Gastrocnemius medialis (tissue), 4 donors: ENCODE measurements around the gene SORBS1. TPM values are rescaled to one million over a fixed set of nuclear protein-coding genes. Genes with fewer than 3 reads are reported as not detected.

ENCODE experiments used
- ATAC-seq, 2 donors: fragments of 150-250 bp; one replicate each; pipeline ENCODE4 v1.9.1; 2016
- DNase-seq, 2 donors: peaks; one replicate each; pipeline ENCODE4 v3.0.0-alpha.2; 2019
- H3K27ac ChIP-seq, 4 donors: fragments of 200-600 bp; sonication (generic); 1 replicate in 1 of 4; 2 replicates in 3 of 4; pipeline ENCODE4 v1.5.1; 2016 to 2018; ENCODE audit warnings: mild to moderate bottlenecking in 2 of 4, moderate library complexity in 1 of 4
- H3K27me3 ChIP-seq, 3 donors: fragments of 200-600 bp; sonication (generic) in 2 of 3; 1 replicate in 1 of 3; 2 replicates in 2 of 3; pipeline versions ENCODE4 v1.5.1 to v1.6.0; 2016 to 2019; ENCODE audit warnings: mild to moderate bottlenecking in 1 of 3, moderate library complexity in 1 of 3
- H3K36me3 ChIP-seq, 2 donors: fragments of 200-600 bp; sonication (generic) in 1 of 2; one replicate each; pipeline ENCODE4 v1.5.1; 2017 to 2018
- H3K4me1 ChIP-seq, 2 donors: fragments of 200-600 bp; sonication (generic) in 1 of 2; one replicate each; pipeline ENCODE4 v1.5.1; 2016 to 2017; ENCODE audit warnings: mild to moderate bottlenecking in 2 of 2
- H3K4me3 ChIP-seq, 4 donors: fragments of 200-600 bp; sonication (generic) in 3 of 4; 1 replicate in 1 of 4; 2 replicates in 3 of 4; pipeline ENCODE4 v1.5.1; 2016 to 2019; ENCODE audit warnings: mild to moderate bottlenecking in 2 of 4
- H3K9me3 ChIP-seq, 3 donors: fragments of 200-600 bp; sonication (generic) in 2 of 3; 1 replicate in 1 of 3; 2 replicates in 2 of 3; pipeline ENCODE4 v1.5.1; 2016 to 2019
- CTCF ChIP-seq, 5 experiments: fragments of 450-650 bp in 3 of 5; fragments of 200-600 bp in 2 of 5; sonication (generic) in 2 of 5; IDR thresholded peaks in 4 of 5; conservative IDR thresholded peaks in 1 of 5; 1 replicate in 4 of 5; 2 replicates in 1 of 5; pipeline ENCODE4 v1.5.1; 2016 to 2019; ENCODE audit warnings: antibody characterized with exemption in 5 of 5, mild to moderate bottlenecking in 3 of 5, moderate library complexity in 3 of 5
- POLR2A ChIP-seq, 2 donors: fragments of 450-650 bp; IDR thresholded peaks; one replicate each; pipeline ENCODE4 v1.6.1; 2017; ENCODE audit warnings: antibody characterized with exemption in 2 of 2, mild to moderate bottlenecking in 2 of 2, moderate library complexity in 2 of 2
- in situ Hi-C, 4 donors: fragments of 200-750 bp; cut with MboI; loops; one replicate each; pipeline versions ENCODE4 v1.15.0 to v1.8.0; 2017; ENCODE audit warnings: low sequenced_read_pairs in 4 of 4
- intact Hi-C: fragments of 100-400 bp; cut with DNase I; formaldehyde crosslinking; loops from one replicate; pipeline ENCODE4 v1.15.1; 2023; ENCODE audit warnings: low total_unique reads
- total RNA-seq, 4 donors: library from RNA; depleted of rRNA; stranded (reverse); fragments of >200 nt; gene quantifications; one replicate each; pipeline versions ENCODE4 v1.1.0 to v1.2.3, GENCODE V29; 2016

The SORBS1 gene
- total RNA-seq, 4 donors from 2014 or later, result 146 to 331 (median 186) TPM

- in situ Hi-C loops, result no loop called here
- DNase-seq (no peak), ATAC-seq (no peak)
- peak overlapping the region; percentile 0 to 40 (median 25) for H3K27ac ChIP-seq
- TF ChIP-seq CTCF (IDR thresholded peaks at IDR 0.05 in 4 of 5, conservative IDR thresholded peaks at IDR 0.05 in 1 of 5) (no peak), POLR2A (IDR thresholded peaks at IDR 0.05) (no peak)
- no peak overlapping the region for H3K4me3 ChIP-seq
- H3K9me3 ChIP-seq, result no peaks in the 10 kb centered on the region
- H3K4me1 ChIP-seq, result peaks cover 26 to 51% of the 10 kb centered on the region in 2 donors
- H3K36me3 ChIP-seq, result no peaks in the 10 kb centered on the region
- no peaks in the 10 kb centered on the region for H3K27me3 ChIP-seq
- intact Hi-C loops, result no loop called here
These were observed 104.7 kb downstream of the SORBS1 start for GRCh38 chr10:95456516-95456915.

GRCh38 chr10:95454940-95455339 lies 106.2 kb downstream of the SORBS1 start:
- Histone ChIP-seq H3K27ac (no peak overlapping the region), H3K27me3 (no peaks in the 10 kb centered on the region), H3K36me3 (no peaks in the 10 kb centered on the region), H3K9me3 (no peaks in the 10 kb centered on the region), H3K4me1 (peaks cover 42 to 64% of the 10 kb centered on the region in 2 donors), H3K4me3 (no peak overlapping the region)
- DNase-seq (no peak), ATAC-seq (no peak)
- TF ChIP-seq POLR2A (IDR thresholded peaks at IDR 0.05), result no peak
- TF ChIP-seq CTCF (IDR thresholded peaks at IDR 0.05 in 4 of 5, conservative IDR thresholded peaks at IDR 0.05 in 1 of 5), result no peak
- in situ Hi-C loops (no loop called here), intact Hi-C loops (no loop called here)

- no peaks in the 10 kb centered on the region for H3K9me3 ChIP-seq
- DNase-seq (no peak), ATAC-seq (no peak)
- in situ Hi-C loops (no loop called here), intact Hi-C loops (no loop called here)
- TF ChIP-seq CTCF (IDR thresholded peaks at IDR 0.05 in 4 of 5, conservative IDR thresholded peaks at IDR 0.05 in 1 of 5) (no peak), POLR2A (IDR thresholded peaks at IDR 0.05) (no peak)
- no peak overlapping the region for H3K4me3 ChIP-seq
- H3K4me1 ChIP-seq, result peaks cover 37 to 58% of the 10 kb centered on the region in 2 donors
- no peaks in the 10 kb centered on the region for H3K36me3 ChIP-seq
- no peak overlapping the region for H3K27ac ChIP-seq
- H3K27me3 ChIP-seq, result no peaks in the 10 kb centered on the region
These were observed 106.8 kb downstream of the SORBS1 start for GRCh38 chr10:95454356-95454755.

GRCh38 chr10:95451568-95452524 lies 109.3 kb downstream of the SORBS1 start:
- no peak for ATAC-seq
- Histone ChIP-seq H3K4me3 (no peak overlapping the region), H3K27me3 (no peaks in the 10 kb centered on the region), H3K4me1 (peaks cover 52 to 67% of the 10 kb centered on the region in 2 donors), H3K36me3 (no peaks in the 10 kb centered on the region), H3K27ac (peak overlapping the region; percentile 77 to 90 (median 86)), H3K9me3 (no peaks in the 10 kb centered on the region)
- TF ChIP-seq POLR2A (IDR thresholded peaks at IDR 0.05) (no peak), CTCF (IDR thresholded peaks at IDR 0.05 in 4 of 5, conservative IDR thresholded peaks at IDR 0.05 in 1 of 5) (no peak)
- in situ Hi-C loops (no loop called here), intact Hi-C loops (no loop called here)
- no peak for DNase-seq
